Dendritic cell treated with granulocyte-macrophage colony-stimulating factor and Interleukin-4, amounts not matched to agents 40 ng/mL and 50 ng/mL, for 4 days (primary cell): ENCODE data around the gene DCP1B.

Experiments used
- H3K27ac Mint-ChIP-seq: one replicate; pipeline ENCODE4 v1.8.0; 2022; ENCODE audit warnings: mild to moderate bottlenecking, mixed read lengths
- H3K27me3 Mint-ChIP-seq: one replicate; pipeline ENCODE4 v1.8.0; 2022; ENCODE audit warnings: mild to moderate bottlenecking, mixed read lengths
- H3K36me3 Mint-ChIP-seq: one replicate; pipeline ENCODE4 v1.8.0; 2022; ENCODE audit warnings: low read depth, mixed read lengths
- H3K4me1 Mint-ChIP-seq: one replicate; pipeline ENCODE4 v1.8.0; 2022; ENCODE audit warnings: low read depth, mixed read lengths
- H3K4me3 Mint-ChIP-seq: one replicate; pipeline ENCODE4 v1.8.0; 2022; ENCODE audit warnings: mild to moderate bottlenecking, moderate library complexity, mixed read lengths
- H3K9me3 Mint-ChIP-seq: one replicate; pipeline ENCODE4 v1.8.0; 2022; ENCODE audit warnings: mixed read lengths
- intact Hi-C: fragments of 100-400 bp; cut with micrococcal nuclease; formaldehyde crosslinking; loops from one replicate; pipeline ENCODE4 v1.15.0; 2022

Gene DCP1B

GRCh38 chr12:1977588-1977987, 26.7 kb downstream of the DCP1B start:
- intact Hi-C loops: no loop called here
- Mint-ChIP-seq H3K27ac (no peak overlapping the region), H3K9me3 (no peaks in the 10 kb centered on the region), H3K36me3 (peaks cover 5% of the 10 kb centered on the region), H3K4me1 (no peaks in the 10 kb centered on the region), H3K27me3 (no peaks in the 10 kb centered on the region), H3K4me3 (no peak overlapping the region)

GRCh38 chr12:1977109-1977508, 27.1 kb downstream of the DCP1B start:
- intact Hi-C loops: no loop called here
- Mint-ChIP-seq H3K4me1 (no peaks in the 10 kb centered on the region), H3K4me3 (no peak overlapping the region), H3K27me3 (no peaks in the 10 kb centered on the region), H3K27ac (no peak overlapping the region), H3K9me3 (no peaks in the 10 kb centered on the region), H3K36me3 (peaks cover 5% of the 10 kb centered on the region)

- peaks cover 5% of the 10 kb centered on the region for H3K36me3 Mint-ChIP-seq
- H3K4me3 Mint-ChIP-seq: no peak overlapping the region
- H3K4me1 Mint-ChIP-seq: no peaks in the 10 kb centered on the region
- no peaks in the 10 kb centered on the region for H3K9me3 Mint-ChIP-seq
- no peaks in the 10 kb centered on the region for H3K27me3 Mint-ChIP-seq
- intact Hi-C loops: no loop called here
- H3K27ac Mint-ChIP-seq: no peak overlapping the region
Measured at GRCh38 chr12:1974812-1975211, 29.4 kb downstream of the DCP1B start.

- no peak overlapping the region for H3K27ac Mint-ChIP-seq
- H3K9me3 Mint-ChIP-seq: no peaks in the 10 kb centered on the region
- peaks cover 9% of the 10 kb centered on the region for H3K36me3 Mint-ChIP-seq
- intact Hi-C loops: no loop called here
- H3K4me3 Mint-ChIP-seq: no peak overlapping the region
- no peaks in the 10 kb centered on the region for H3K4me1 Mint-ChIP-seq
- no peaks in the 10 kb centered on the region for H3K27me3 Mint-ChIP-seq
Measured at GRCh38 chr12:1972856-1973317, 31.4 kb downstream of the DCP1B start.

- H3K27ac Mint-ChIP-seq: no peak overlapping the region
- H3K4me1 Mint-ChIP-seq: no peaks in the 10 kb centered on the region
- H3K27me3 Mint-ChIP-seq: no peaks in the 10 kb centered on the region
- peaks cover 11% of the 10 kb centered on the region for H3K36me3 Mint-ChIP-seq
- intact Hi-C loops: no loop called here
- no peaks in the 10 kb centered on the region for H3K9me3 Mint-ChIP-seq
- no peak overlapping the region for H3K4me3 Mint-ChIP-seq
Measured at GRCh38 chr12:1972260-1972659, 32.0 kb downstream of the DCP1B start.

- intact Hi-C loops: no loop called here
Measured at GRCh38 chr12:1970331-1970900, 33.8 kb downstream of the DCP1B start.

GRCh38 chr12:1966561-1967226, 37.6 kb downstream of the DCP1B start:
- Mint-ChIP-seq H3K27ac (no peak overlapping the region), H3K36me3 (peaks cover 48% of the 10 kb centered on the region), H3K4me1 (no peaks in the 10 kb centered on the region), H3K27me3 (no peaks in the 10 kb centered on the region), H3K4me3 (no peak overlapping the region), H3K9me3 (no peaks in the 10 kb centered on the region)
- intact Hi-C loops: no loop called here

More at GRCh38 chr12:1970331-1970900, 33.8 kb downstream of the DCP1B start:
- Mint-ChIP-seq H3K9me3 (no peaks in the 10 kb centered on the region), H3K4me1 (no peaks in the 10 kb centered on the region), H3K4me3 (no peak overlapping the region), H3K27ac (no peak overlapping the region), H3K27me3 (no peaks in the 10 kb centered on the region), H3K36me3 (peaks cover 26% of the 10 kb centered on the region)

GRCh38 chr12:1965916-1966315, 38.3 kb downstream of the DCP1B start:
- no peak overlapping the region for H3K27ac Mint-ChIP-seq
- H3K4me3 Mint-ChIP-seq: no peak overlapping the region
- intact Hi-C loops: no loop called here
- H3K27me3 Mint-ChIP-seq: no peaks in the 10 kb centered on the region
- H3K9me3 Mint-ChIP-seq: no peaks in the 10 kb centered on the region
- no peaks in the 10 kb centered on the region for H3K4me1 Mint-ChIP-seq
- peaks cover 55% of the 10 kb centered on the region for H3K36me3 Mint-ChIP-seq

- intact Hi-C loops: no loop called here
- H3K36me3 Mint-ChIP-seq: peaks cover 70% of the 10 kb centered on the region
- H3K9me3 Mint-ChIP-seq: no peaks in the 10 kb centered on the region
- no peaks in the 10 kb centered on the region for H3K27me3 Mint-ChIP-seq
- H3K4me1 Mint-ChIP-seq: no peaks in the 10 kb centered on the region
- no peak overlapping the region for H3K4me3 Mint-ChIP-seq
- H3K27ac Mint-ChIP-seq: no peak overlapping the region
Measured at GRCh38 chr12:1962051-1963020, 41.9 kb downstream of the DCP1B start.

- H3K27ac Mint-ChIP-seq: no peak overlapping the region
- H3K9me3 Mint-ChIP-seq: no peaks in the 10 kb centered on the region
- H3K4me1 Mint-ChIP-seq: no peaks in the 10 kb centered on the region
- intact Hi-C loops: no loop called here
- H3K4me3 Mint-ChIP-seq: no peak overlapping the region
- no peaks in the 10 kb centered on the region for H3K27me3 Mint-ChIP-seq
- peaks cover 55% of the 10 kb centered on the region for H3K36me3 Mint-ChIP-seq
Measured at GRCh38 chr12:1956716-1957115, 47.5 kb downstream of the DCP1B start.

GRCh38 chr12:1949771-1950470, 54.3 kb downstream of the DCP1B start:
- Mint-ChIP-seq H3K4me3 (no peak overlapping the region), H3K27ac (no peak overlapping the region), H3K36me3 (peaks cover 92% of the 10 kb centered on the region), H3K27me3 (no peaks in the 10 kb centered on the region), H3K9me3 (no peaks in the 10 kb centered on the region), H3K4me1 (no peaks in the 10 kb centered on the region)
- intact Hi-C loops: no loop called here

GRCh38 chr12:1948883-1949282, 55.4 kb downstream of the DCP1B start:
- no peak overlapping the region for H3K27ac Mint-ChIP-seq
- H3K4me3 Mint-ChIP-seq: no peak overlapping the region
- no peaks in the 10 kb centered on the region for H3K27me3 Mint-ChIP-seq
- H3K4me1 Mint-ChIP-seq: no peaks in the 10 kb centered on the region
- no peaks in the 10 kb centered on the region for H3K9me3 Mint-ChIP-seq
- H3K36me3 Mint-ChIP-seq: peaks cover 94% of the 10 kb centered on the region
- intact Hi-C loops: no loop called here

GRCh38 chr12:1947081-1947480, 57.2 kb downstream of the DCP1B start:
- Mint-ChIP-seq H3K4me3 (no peak overlapping the region), H3K27me3 (no peaks in the 10 kb centered on the region), H3K36me3 (peaks cover 92% of the 10 kb centered on the region), H3K27ac (no peak overlapping the region), H3K9me3 (no peaks in the 10 kb centered on the region), H3K4me1 (no peaks in the 10 kb centered on the region)
- intact Hi-C loops: no loop called here

- Mint-ChIP-seq H3K36me3 (peaks cover 92% of the 10 kb centered on the region), H3K27ac (no peak overlapping the region), H3K4me1 (no peaks in the 10 kb centered on the region), H3K9me3 (no peaks in the 10 kb centered on the region), H3K4me3 (no peak overlapping the region), H3K27me3 (no peaks in the 10 kb centered on the region)
- intact Hi-C loops: no loop called here
Measured at GRCh38 chr12:1946296-1946695, 58.0 kb downstream of the DCP1B start.
